Prostate gland (tissue), 2 donors: ENCODE measurements around the gene MSANTD7. TPM values are rescaled to one million over a fixed set of nuclear protein-coding genes. Genes with fewer than 3 reads are reported as not detected.

Experiments
- DNase-seq: peaks from one replicate; pipeline ENCODE4 v3.0.0-alpha.2; 2019; ENCODE audit warnings: low spot score
- H3K27ac ChIP-seq, 2 donors: fragments of 200-600 bp; sonication (generic); 2 replicates each; pipeline ENCODE4 v1.5.1; 2017 to 2019
- H3K27me3 ChIP-seq: fragments of 200-600 bp; sonication (generic); replicated peaks from 2 replicates; pipeline ENCODE4 v1.5.1; 2019; ENCODE audit not compliant: insufficient read depth
- H3K36me3 ChIP-seq, 2 donors: fragments of 200-600 bp; sonication (generic); 1 replicate in 1 of 2; 2 replicates in 1 of 2; pipeline versions ENCODE4 v1.5.1 to v1.8.1; 2017 to 2019
- H3K4me1 ChIP-seq: fragments of 200-600 bp; sonication (generic); replicated peaks from 2 replicates; pipeline ENCODE4 v1.5.1; 2019
- H3K4me3 ChIP-seq, 2 donors: fragments of 200-600 bp; sonication (generic); 2 replicates each; pipeline ENCODE4 v1.5.1; 2017 to 2019
- H3K9me3 ChIP-seq: fragments of 200-600 bp; sonication (generic); 2 replicates; pipeline ENCODE4 v1.5.1; 2017
- POLR2A ChIP-seq: fragments of 450-650 bp; IDR thresholded peaks from one replicate; pipeline ENCODE4 v1.6.1; 2016; ENCODE audit warnings: antibody characterized with exemption, mild to moderate bottlenecking
- POLR2AphosphoS5 ChIP-seq: sonication (generic); formaldehyde crosslinking; IDR thresholded peaks from one replicate; pipeline ENCODE4 v1.6.1; 2017; ENCODE audit warnings: antibody characterized with exemption
- WGBS: methylation state at CpG from one replicate; pipeline ENCODE4 v1.1.5; 2018; 5-methylcytosine and 5-hydroxymethylcytosine counted together
- intact Hi-C: fragments of 100-400 bp; cut with DNase I; formaldehyde crosslinking; loops from one replicate; pipeline ENCODE4 v1.14.2; 2022
- total RNA-seq, 2 donors: library from RNA; depleted of rRNA; stranded (reverse); fragments of >200 nt; gene quantifications; one replicate each; pipeline ENCODE4 v1.1.0, GENCODE V29; 2016
- TF ChIP-seq, protein P1 (sequence below), 4 experiments: fragments of 200-600 bp in 2 of 4; fragments of 450-650 bp in 2 of 4; sonication (generic) in 2 of 4; IDR thresholded peaks; 1 replicate in 3 of 4; 2 replicates in 1 of 4; pipeline ENCODE4 v1.5.1; 2016 to 2019; ENCODE audit warnings: antibody characterized with exemption in 4 of 4, mild to moderate bottlenecking in 2 of 4, moderate library complexity in 2 of 4

MSANTD7 gene
- total RNA-seq, 2 donors from 2014 or later, result 9.5 to 13.3 TPM

DNA sequence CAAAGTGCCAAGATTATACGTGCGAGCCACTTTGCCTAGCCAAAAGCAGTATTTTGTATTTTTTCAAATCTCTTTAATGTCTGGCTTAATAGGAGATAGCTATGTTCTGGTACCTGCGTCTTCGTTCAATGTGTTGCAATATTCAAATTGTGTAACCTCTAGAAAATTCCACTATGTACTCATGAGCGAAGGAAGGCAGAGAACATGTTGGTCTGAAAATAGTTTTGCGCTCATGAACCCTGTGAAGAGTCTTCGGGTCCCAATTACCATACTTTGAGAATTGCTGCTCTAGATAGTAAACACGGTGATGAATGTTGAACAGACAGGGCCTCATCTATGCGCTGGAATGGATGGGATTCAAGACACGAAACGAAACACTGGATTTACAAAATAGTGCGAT is 37.8 kb downstream of the MSANTD7 start:
- H3K27me3 ChIP-seq, result no peaks in the 10 kb centered on the region
- 93% methylated on average over 12 of the region's 12 CpGs for WGBS
- no peak overlapping the region for H3K4me3 ChIP-seq
- H3K27ac ChIP-seq, result no peak overlapping the region
- no peak for DNase-seq
- no peaks in the 10 kb centered on the region for H3K9me3 ChIP-seq
- H3K4me1 ChIP-seq, result no peaks in the 10 kb centered on the region
- H3K36me3 ChIP-seq, result no peaks in the 10 kb centered on the region
- intact Hi-C loops, result loop anchor here (5.0 kb wide), 2 partner anchors 39 to 81 kb away; partner anchors contain the start of genes CDNF, HSPA14, MEIG1 and MSANTD7
- TF ChIP-seq POLR2AphosphoS5 (no peak), POLR2A (no peak)
- TF ChIP-seq, protein P1, sequence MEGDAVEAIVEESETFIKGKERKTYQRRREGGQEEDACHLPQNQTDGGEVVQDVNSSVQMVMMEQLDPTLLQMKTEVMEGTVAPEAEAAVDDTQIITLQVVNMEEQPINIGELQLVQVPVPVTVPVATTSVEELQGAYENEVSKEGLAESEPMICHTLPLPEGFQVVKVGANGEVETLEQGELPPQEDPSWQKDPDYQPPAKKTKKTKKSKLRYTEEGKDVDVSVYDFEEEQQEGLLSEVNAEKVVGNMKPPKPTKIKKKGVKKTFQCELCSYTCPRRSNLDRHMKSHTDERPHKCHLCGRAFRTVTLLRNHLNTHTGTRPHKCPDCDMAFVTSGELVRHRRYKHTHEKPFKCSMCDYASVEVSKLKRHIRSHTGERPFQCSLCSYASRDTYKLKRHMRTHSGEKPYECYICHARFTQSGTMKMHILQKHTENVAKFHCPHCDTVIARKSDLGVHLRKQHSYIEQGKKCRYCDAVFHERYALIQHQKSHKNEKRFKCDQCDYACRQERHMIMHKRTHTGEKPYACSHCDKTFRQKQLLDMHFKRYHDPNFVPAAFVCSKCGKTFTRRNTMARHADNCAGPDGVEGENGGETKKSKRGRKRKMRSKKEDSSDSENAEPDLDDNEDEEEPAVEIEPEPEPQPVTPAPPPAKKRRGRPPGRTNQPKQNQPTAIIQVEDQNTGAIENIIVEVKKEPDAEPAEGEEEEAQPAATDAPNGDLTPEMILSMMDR (IDR thresholded peaks at IDR 0.05), result no peak

DNA sequence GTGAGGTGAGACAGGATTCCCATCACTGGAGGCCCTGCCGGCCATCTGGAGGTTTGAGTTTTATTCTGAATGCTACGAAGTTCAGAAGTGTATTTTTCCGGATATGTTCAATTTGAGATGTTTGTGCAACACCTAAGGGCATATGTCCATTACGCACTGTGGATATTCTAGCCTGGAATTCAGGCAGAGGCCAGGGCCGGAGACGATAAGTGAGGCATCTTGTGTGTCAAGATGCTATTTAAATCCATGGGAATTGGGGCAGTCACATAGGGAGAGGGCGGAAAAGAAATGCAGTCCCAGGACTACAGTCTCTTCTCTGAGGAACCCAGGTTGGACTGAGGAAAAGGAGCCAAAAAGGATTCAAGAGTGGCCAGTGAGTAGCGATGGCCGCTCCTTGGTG is 38.7 kb downstream of the MSANTD7 start:
- Histone ChIP-seq H3K4me3 (no peak overlapping the region), H3K27me3 (no peaks in the 10 kb centered on the region), H3K27ac (no peak overlapping the region), H3K9me3 (no peaks in the 10 kb centered on the region), H3K36me3 (no peaks in the 10 kb centered on the region), H3K4me1 (no peaks in the 10 kb centered on the region)
- 92% methylated on average over 9 of the region's 9 CpGs for WGBS
- DNase-seq, result no peak
- TF ChIP-seq, protein P1 (IDR thresholded peaks at IDR 0.05), result no peak
- TF ChIP-seq POLR2A, result no peak
- no peak for TF ChIP-seq POLR2AphosphoS5
- intact Hi-C loops, result loop anchor here (5.0 kb wide), 2 partner anchors 39 to 81 kb away; partner anchors contain the start of genes CDNF, HSPA14, MEIG1 and MSANTD7

DNA sequence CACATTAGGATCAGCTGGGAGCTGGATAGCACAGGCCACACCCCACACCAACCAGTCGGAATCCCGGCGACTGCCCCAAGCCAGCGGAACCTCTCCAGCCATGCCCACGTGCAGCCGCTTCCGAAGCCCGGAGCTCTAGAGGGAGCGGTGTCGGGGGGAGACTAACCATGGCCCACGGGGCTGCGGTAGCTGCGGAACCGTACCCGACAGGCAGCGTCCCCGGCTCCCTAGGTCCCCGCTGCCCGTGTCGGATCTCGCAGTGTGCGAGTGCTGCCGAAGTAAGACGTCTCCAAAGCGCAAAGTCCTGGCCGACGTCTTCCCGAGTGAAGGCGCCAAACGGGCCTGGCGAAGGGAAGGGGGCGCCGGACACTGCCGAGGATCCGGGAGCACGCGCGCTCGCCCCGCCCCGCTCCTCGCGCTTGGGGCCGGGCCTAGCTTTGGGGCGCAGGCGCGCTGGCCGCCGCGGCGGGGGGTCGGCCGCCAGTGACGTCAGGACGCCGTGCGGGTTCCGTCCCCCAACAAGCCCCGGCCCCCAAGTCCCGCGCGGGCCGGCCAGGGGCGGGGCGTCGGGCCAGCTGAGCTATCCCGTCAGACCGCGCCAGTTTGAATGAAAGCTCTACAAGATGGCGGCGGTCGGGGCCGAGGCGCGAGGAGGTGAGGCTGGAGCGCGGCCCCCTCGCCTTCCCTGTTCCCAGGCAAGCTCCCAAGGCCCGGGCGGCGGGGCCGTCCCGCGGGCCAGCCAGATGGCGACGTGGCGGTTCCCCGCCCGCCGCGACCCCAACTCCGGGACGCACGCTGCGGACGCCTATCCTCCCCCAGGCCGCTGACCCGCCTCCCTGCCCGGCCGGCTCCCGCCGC is 40.4 kb downstream of the MSANTD7 start, which contains the start of gene SUV39H2:
SUV39H2 (plus strand) TSS at position 601 of the 858 bp plus-strand sequence; CDS start at position 624, 23 bp downstream.
- Histone ChIP-seq H3K9me3 (no peaks in the 10 kb centered on the region), H3K36me3 (no peaks in the 10 kb centered on the region), H3K4me1 (no peaks in the 10 kb centered on the region), H3K27ac (peak within 1 kb of the TSS; percentile 97 to 98), H3K4me3 (peak within 1 kb of the TSS; percentile 97), H3K27me3 (no peaks in the 10 kb centered on the region)
- WGBS, result under 1% methylated on average over 70 of the region's 102 CpGs
- peak; percentile 96 for DNase-seq
- TF ChIP-seq POLR2A (peak; percentile 80), POLR2AphosphoS5 (peak; percentile 67)
- TF ChIP-seq, protein P1 (IDR thresholded peaks at IDR 0.05), result peak in 2 of 4 experiments; percentile 32
- intact Hi-C loops, result loop anchor here (5.0 kb wide), 2 partner anchors 41 to 79 kb away; partner anchors contain the start of genes CDNF, HSPA14, MEIG1 and MSANTD7

DNA sequence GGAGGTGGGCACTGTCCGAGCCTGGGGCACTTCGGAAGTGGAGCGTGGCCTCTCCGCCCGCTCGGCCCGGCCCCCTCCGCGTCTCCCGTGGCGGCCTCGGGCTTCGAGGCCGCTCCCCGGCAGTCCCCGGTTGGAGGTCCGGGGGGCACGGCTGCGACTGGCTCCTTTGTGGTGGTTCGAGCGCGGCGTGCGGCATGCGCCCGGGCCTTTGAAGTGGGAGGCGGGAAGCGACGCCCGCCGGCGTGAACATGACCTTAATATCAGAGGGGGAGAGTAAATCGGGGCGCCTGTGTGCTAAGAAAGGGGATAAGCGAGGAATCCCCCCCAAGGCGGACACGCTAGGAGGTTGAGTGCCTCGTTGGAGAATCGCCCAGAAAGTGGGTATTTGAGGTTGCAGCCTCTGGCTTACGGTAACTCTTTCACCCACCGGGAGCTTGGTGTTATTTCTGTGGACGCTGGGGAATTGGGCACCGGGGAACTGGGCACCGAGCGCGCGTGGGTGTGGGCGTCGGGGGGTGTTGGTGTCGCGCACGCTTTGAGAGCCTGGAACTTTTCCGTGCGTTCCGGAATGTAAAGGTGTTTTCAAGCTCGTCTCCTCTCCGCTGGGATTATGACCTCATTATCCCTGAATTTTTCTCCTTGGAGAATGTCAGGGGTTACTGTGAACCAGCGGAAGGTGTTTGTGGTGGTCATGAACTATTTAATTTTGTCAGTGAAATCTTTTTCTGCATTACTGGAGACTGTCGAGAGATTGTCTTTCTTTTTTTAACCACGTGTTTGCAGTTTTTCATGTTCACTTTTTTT is 41.2 kb downstream of the MSANTD7 start:
- Histone ChIP-seq H3K27ac (peak overlapping the region; percentile 97 to 98), H3K36me3 (no peaks in the 10 kb centered on the region), H3K9me3 (no peaks in the 10 kb centered on the region), H3K4me1 (no peaks in the 10 kb centered on the region), H3K27me3 (no peaks in the 10 kb centered on the region), H3K4me3 (peak overlapping the region; percentile 97)
- TF ChIP-seq POLR2AphosphoS5, result no peak
- TF ChIP-seq POLR2A, result no peak
- TF ChIP-seq, protein P1 (IDR thresholded peaks at IDR 0.05), result no peak
- intact Hi-C loops, result loop anchor here (5.0 kb wide), 2 partner anchors 42 to 78 kb away; partner anchors contain the start of genes CDNF, HSPA14, MEIG1 and MSANTD7
- WGBS, result under 1% methylated on average over 58 of the region's 60 CpGs
- peak; percentile 15 for DNase-seq
